EH (cell line): Measurements from ENCODE around the gene ZBTB43.

Source experiments
- DNase-seq: peaks from one replicate; pipeline ENCODE4 v3.0.0-alpha.2; 2015; ENCODE audit warnings: low read depth

The ZBTB43 gene

DNA sequence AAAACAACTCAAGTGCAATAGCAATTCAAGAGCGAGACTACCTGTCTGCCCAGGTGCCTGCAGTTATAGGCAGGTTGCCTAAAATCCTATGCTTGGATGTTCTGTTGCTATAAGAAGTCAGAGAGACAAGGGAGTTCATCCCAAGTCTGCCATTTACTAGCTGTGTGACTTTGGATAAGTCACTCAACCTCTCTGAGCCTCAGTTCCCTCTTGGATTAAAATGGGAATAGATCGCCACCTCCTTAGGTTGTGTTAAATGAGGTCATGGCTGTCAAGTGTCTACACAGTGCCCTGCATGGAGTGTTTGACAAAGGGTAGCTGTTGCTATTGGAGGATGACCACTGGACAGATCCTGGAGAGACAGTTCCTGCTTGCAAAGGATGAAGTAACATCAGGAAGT is 54.3 kb downstream of the ZBTB43 start:
- no peak for DNase-seq

DNA sequence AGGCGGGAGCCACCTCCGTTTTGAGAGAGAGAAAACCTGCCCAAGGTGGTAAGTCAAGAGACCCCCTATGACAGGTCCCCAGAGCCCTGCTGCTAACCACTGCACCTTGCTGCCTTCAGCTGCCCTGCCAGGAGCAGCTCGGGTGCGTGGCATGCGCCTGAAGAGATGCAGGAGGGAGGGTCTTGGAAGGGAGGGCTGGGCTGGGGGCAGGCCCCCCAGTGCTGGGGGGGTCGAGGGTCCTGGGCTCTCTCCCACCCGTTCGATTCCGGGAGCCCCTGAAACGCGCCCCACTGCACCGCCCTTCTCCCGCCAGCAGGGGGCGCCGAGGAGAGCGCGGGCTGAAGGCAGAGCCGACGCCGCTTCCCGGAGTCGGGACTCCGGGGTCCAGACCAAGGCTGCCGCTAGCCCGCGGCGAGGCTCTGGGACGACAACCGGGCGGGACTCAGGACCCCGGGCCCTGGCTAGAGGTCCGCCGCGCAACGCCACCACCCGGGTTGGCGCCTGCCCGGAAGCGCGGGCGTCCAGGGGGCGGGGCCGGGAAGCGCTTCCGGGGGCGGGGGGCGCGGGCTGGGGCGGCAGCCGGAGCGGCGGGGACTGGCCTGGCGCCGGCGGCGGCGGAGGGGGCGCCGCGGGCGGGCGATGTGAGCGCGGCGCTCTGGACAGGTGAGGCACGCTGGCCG is 55.4 kb downstream of the ZBTB43 start, which contains the start of gene ZBTB34:
Gene ZBTB34, plus strand, starts transcription at position 563 of the 680 bp plus-strand sequence. CDS start 18,761 bp downstream, outside the sequence.
- peak; percentile 64 for DNase-seq

DNA sequence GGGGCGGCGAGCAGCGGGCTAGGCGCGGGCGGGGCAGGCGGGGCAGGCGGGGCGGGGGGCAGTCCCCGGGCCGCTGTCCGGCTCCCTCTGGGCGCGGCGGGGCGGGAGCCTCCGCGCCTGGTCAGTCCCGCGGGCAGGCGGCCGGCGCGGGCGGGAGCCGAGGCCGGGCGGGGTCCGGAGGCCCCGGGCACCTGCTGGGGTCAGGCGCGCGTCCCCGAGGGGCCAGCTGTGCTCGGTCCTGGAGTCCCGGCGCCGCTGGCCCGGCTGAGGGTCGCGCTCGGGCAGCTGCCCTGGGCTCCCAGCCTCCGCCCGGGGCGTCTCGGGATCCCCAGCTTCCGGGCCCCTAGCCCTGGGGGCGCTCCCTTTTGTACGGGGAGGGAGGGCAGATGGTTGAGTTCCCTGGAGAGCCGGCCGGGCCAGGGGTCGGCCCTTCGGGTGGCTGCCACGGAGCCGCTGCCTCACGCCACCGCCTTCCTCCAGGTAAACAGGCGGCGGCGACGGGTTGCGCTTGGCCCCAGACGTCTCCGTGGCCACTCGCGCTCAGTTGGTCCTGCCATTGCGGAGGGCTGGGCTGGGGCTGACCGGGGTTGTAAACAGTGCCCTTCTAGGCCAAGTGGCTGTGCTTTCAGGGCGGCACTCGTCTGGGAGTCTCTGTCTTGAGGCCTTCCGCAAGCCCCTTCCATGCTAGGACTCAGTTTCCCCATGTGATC is 56.1 kb downstream of the ZBTB43 start:
- DNase-seq: peak; percentile 30

- DNase-seq: peak; percentile 37
Measured at GRCh38 chr9:126861707-126862103, 56.9 kb downstream of the ZBTB43 start.

- peak; percentile 12 for DNase-seq
Measured at GRCh38 chr9:126862104-126862761, 57.4 kb downstream of the ZBTB43 start.

GRCh38 chr9:126864771-126865170 is 59.9 kb downstream of the ZBTB43 start:
- no peak for DNase-seq

DNA sequence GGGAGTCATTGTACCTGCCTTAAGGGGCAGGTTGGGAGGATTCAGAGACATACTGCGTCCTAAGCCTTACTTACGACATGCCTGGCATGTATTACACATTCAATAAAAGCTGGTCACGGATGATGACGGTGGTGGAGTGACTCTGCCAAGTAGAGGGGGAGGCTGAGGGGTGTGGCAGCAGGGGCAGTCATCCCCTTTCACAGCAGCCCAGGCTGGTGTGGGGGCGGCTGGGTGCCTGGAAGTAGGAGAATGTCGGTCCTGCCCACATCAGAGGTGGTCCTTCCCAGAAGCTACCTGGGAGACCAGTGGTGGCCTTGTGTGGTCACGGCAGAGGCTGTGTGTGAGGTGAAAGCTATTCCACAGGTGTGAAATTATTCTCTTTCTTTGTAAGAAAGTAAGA is 64.5 kb downstream of the ZBTB43 start:
- DNase-seq: no peak

- no peak for DNase-seq
Measured at GRCh38 chr9:126872516-126872915, 67.7 kb downstream of the ZBTB43 start.

DNA sequence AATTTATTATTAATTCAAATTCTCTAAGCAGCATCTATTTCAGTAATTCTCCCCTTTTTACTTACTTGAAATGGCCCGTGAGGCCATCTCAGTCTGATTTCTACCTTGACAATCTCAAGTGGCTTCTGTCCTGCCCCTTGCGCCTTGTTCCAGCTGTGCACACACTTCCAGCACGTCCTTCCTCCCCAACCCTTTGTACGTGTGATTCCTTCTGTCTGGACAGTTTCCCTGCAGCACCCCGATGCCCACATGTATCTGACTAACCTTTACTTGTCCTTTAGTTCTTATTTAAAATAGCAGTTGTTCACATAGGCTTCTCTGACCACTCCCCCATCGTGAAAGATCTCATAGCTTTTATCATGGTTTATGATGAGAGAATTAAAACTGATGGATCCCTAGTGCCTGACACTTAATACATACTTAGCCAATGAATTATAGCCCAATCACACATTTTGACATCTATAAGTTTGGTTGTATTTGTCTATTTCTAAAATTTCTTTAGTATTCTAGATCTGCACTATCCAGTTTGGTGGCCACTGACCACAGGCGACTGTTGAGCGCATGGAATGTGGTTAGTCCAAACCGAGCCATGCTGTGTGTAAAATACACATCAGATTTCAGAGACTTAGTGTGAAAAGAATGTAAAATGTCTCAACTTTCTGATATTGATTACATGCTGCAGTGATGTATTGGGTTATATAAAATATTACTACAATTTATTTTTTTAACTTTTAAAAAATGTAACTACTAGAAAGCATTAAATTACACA is 69.9 kb downstream of the ZBTB43 start:
- DNase-seq: peak; percentile 19

- DNase-seq: no peak
Measured at GRCh38 chr9:126875756-126876510, 71.1 kb downstream of the ZBTB43 start.

GRCh38 chr9:126876531-126876930 is 71.7 kb downstream of the ZBTB43 start:
- no peak for DNase-seq

GRCh38 chr9:126877418-126877817 is 72.6 kb downstream of the ZBTB43 start:
- no peak for DNase-seq

- DNase-seq: no peak
Measured at GRCh38 chr9:126879288-126879687, 74.4 kb downstream of the ZBTB43 start.

GRCh38 chr9:126880226-126880946 is 75.5 kb downstream of the ZBTB43 start:
- no peak for DNase-seq

- DNase-seq: no peak
Measured at GRCh38 chr9:126880947-126881332, 76.1 kb downstream of the ZBTB43 start.

- DNase-seq: no peak
Measured at GRCh38 chr9:126882746-126883145, 77.9 kb downstream of the ZBTB43 start.

DNA sequence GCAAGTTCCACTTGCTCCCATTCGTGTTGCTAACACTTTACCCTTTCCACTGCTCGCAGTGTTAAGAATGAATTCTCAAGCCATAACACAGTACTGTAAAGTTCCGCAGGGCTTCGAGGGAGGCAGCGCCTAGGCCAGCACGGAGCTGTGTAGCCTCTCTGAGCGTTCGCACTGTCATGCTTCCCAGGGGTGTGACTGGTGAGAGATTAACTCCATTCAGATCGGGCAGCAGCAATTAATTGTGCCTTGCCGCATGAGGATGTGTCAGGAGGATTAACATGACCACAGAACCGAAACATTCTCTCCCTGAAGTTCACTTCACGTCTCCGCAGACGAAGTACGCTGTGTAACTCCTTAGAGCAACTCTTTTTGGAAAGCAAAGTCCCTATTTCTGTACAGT is 78.8 kb downstream of the ZBTB43 start:
- no peak for DNase-seq

GRCh38 chr9:126885131-126885641 is 80.3 kb downstream of the ZBTB43 start:
- DNase-seq: peak; percentile 12

DNA sequence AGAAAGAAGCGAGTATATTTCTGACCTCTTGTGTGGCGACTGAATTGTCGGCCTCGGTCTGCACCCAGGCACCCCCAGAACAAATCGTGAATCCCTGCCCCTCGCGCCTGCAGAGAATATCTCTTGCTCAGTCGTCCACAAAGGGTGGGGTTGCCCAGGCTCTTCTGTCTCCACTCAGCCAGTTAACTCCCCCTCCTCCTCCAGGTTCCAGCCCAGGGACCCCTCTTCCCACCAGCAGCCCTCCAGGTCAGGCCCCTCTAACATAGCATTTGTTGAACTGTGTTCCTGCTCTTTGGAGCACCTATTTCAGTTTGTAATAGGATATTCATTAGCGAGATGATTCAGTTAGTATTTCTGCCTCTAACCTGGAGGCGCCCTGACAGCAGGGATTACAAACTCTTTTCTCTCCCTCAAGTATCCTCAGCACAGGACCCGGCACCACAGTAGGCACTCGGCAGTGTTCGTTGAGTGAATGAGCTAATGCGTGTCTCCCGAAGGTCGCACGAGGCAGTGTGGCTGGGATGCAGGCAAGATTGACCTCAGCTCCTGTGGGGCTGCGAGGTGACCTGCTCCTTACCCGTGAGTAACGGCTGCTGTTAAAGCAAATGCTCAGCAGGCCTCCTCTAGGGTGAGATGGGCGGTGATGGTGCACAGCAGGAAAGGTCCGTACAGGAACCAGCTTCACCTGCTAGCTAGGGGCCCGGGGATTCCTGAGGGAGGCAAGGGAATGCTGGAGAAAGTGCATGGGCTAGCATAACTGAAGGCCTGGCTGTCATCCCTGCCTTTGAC is 81.4 kb downstream of the ZBTB43 start:
- no peak for DNase-seq

DNA sequence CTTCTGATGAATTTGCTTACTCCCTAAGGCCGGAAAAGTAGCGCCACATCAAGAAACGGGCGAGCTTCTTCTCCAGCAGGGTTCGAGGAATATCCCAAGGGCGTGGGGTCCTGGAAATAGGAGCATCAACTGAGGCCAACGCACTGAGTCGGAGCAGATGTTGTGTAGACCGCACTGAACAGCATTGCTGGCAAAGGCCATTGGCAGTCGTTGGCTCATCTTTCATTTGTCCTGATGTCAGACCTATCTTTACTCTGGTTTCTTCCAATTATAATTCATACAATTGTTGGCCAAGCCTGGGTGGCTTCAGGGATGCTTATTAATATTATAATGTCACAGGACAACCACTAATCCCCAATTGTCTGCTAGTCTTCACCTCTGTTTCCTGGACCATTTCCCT is 82.1 kb downstream of the ZBTB43 start:
- no peak for DNase-seq
